HG03025 (cell line): Measurements from ENCODE around the gene MYH15.
"Not testable (repeated sequence)": the region's sequence is repeated elsewhere in the genome, so short reads cannot be mapped to it uniquely, and the experiment has no call there.

Experiments
- ATAC-seq: cut with Tn5 transposase; IDR thresholded peaks from one replicate; pipeline ENCODE4 v1.9.1; 2021; ENCODE audit warnings: mild to moderate bottlenecking, moderate library complexity; ENCODE audit not compliant: unreplicated experiment, low FRiP score

Gene MYH15

GRCh38 chr3:108393128-108393900 lies 117.1 kb downstream of the MYH15 start:
- ATAC-seq = no peak

DNA sequence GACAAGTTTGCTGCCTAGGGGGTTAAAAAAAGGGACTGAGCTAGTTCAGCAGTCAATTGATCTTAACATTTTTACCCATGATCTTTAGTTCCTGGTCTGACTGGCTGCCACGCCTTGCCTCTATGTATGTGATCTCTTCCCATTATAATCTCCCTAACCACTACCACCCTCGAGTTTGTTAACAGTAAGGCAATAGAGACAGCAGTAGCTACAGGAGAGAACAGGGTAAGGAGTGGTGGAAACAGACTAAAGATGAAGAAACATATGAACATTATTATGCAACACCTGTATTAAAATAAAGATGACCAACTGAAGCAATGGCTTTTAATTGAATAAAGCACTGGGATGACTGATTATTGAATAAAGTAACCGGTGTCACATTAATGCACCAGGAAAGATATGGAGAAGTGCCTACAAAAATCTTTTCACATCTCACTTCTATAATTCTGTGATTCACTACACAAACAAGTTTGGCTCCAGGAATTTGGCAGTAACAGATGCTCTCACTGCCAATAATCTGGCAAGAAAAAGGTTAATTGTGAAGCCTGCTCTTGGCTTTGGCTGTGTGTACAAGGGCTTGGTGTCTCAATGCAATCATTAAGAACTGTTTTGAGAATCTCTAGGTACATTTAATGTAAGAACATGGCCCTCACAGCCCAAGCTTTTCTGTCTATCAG lies 118.3 kb downstream of the MYH15 start:
- no peak for ATAC-seq

GRCh38 chr3:108389372-108389771 lies 121.0 kb downstream of the MYH15 start:
- ATAC-seq = no peak

DNA sequence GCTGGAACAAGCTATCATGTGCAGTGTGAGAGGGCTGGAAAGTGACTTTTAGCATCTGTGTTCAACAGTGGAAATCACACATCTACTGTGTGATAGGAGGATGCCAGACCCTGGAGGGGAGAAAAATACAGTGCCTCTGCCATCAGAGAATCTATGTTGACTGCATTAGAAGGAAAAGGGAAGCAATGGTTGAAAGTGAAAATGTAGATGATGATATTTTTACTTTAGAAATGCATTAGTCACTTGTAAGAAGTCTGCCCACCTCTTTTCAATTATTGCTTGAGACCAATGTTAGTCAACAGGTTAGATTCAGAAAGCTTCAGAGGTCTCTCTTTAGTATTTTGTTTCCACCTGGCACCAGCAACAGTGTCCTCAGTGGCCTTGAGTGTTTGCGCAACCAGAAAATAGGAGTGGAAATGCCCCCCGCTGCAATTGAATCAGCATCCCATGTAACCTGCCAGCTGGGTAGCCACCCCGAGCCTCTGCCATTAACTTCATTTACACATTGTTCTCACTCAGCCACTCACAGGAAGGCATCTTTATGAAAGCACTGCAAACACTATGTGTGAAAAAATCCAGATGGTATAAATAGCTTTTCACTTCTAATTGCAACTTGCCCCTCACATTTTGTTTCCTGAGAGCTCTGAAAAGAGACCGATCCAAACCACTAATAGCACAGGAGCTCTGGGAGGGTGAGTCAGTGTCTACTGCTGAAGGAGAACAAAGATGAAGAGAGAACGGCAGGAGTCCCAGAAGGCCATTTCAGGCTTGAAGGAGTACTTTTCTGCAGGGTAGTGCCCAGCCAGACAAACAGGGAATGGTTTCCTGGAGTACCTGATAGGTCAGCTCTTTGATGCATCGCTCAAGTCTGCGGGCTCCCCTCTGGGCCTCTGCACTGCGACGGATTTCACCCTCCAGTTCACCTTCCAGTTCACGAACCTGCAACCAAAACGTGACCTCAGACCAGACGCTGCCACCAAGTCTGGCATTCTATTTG lies 122.0 kb downstream of the MYH15 start:
- ATAC-seq = peak; percentile 71

- no peak for ATAC-seq
These were observed 123.3 kb downstream of the MYH15 start for GRCh38 chr3:108387063-108387462.

- ATAC-seq = no peak
These were observed 127.1 kb downstream of the MYH15 start for GRCh38 chr3:108383306-108383705.

DNA sequence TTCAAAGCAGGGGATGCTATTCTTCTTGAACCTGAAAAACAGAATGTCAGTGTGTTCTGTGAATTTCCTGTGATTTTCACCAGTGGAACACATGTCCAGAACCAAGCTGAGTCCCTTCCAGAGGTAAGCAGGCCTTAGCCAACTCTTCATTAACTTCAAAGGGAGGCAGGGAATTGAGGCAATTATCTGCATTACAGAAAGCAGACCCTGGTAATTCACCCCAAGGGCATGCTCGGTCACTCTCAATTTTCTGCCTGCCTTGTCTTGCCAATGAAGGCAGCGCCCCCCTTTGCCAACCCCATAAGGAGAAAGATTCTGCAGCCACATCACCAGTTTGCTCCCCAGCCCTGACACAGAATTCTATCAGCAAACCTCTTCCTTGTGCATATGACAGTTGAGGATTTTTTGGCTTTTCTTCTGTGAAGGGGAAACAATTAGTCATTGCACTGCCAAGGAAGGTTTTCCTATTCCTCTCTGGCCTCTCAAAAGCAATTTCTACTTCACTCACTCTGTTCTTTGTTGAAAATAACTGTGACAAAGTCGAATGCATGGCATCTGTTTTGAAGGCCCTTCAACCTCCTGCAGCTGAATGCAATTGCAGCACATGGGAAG lies 128.8 kb downstream of the MYH15 start:
- ATAC-seq = no peak

DNA sequence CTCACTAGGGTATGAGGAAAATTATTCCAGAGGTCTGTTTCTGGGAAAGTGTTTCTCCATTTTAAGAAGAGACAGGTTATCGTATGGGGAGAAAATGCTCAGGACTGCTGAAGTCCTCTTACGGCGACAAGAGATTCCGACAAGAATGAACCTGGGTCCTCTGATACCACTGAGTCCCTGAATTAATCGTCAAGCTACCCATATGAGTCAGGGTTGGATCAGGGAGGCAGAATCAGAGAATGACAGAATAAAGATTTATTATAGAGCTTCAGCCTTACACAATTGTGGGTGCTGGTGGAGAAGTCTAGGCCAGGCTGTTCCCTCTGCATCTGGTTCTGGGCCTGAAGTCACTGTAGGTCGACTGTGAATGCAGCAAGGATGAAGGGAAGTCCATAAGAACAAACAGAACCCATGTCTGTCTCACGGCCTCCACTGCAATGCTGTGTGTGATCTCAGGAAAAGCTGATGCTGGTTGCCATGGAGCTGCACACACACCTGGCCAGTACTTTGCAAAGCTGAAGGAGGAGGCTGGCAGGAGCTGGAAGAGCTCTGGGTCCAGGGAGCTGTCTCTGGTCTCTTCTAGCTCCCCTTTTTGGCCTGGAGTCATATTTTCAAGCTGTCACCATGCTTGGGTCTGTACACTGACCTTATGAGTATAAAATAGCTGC lies 130.1 kb downstream of the MYH15 start:
- no peak for ATAC-seq

GRCh38 chr3:108378952-108379342 lies 131.4 kb downstream of the MYH15 start:
- ATAC-seq = not testable (repeated sequence)

GRCh38 chr3:108378153-108378951 lies 132.0 kb downstream of the MYH15 start:
- no peak for ATAC-seq

- ATAC-seq = no peak
These were observed 133.0 kb downstream of the MYH15 start for GRCh38 chr3:108377384-108377783.

- no peak for ATAC-seq
These were observed 134.4 kb downstream of the MYH15 start for GRCh38 chr3:108376026-108376425.

DNA sequence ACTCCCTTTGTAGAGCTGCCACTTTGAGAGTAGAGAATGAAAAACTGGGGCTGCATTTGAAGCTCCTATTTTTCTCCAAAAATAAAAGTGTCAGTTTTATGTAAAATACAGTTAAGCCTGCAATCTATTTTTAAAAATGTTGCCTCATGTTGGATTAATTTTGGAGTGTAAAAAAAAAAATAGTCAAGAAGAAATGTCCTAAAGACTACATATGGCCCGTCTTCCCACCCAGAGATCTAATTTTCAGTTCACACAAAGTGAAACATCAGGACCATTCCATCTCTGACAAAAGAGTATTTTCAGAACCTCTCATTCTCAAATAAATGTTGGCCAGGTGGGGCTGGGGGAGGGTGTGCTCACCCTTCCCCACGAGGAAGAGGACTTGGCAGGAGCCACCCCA lies 151.4 kb downstream of the MYH15 start:
- ATAC-seq = no peak

GRCh38 chr3:108357042-108357441 lies 153.4 kb downstream of the MYH15 start:
- no peak for ATAC-seq

DNA sequence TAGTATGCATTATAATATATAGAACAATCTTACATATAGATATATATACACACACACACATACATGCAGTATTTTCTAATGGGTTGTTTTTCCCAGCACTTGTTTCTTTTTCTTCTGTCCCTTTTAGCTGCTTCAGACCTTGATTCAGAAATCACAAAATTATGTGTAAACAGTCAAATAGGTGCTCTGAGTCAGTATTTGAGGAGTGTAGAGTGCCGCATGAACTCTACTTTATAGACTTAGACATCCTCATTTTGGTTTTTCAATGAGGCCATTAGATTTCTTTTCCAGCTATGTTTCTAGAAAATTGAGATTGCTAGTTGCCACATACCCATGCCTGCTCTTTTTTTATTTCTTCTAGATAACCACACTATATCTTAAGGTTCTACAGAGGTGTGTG lies 155.8 kb downstream of the MYH15 start:
- no peak for ATAC-seq

GRCh38 chr3:108352176-108352575 lies 158.2 kb downstream of the MYH15 start:
- ATAC-seq = no peak

- no peak for ATAC-seq
These were observed 163.8 kb downstream of the MYH15 start for GRCh38 chr3:108346301-108347227.
